KMS-11 (cell line): ENCODE data around the gene PABPN1.
A peak's percentile ranks its signal among the peaks of the same experiment; 100 is the strongest.

Experiments used
- H2AFZ ChIP-seq: fragments of 200-600 bp; sonication (generic); 2 replicates; pipeline ENCODE4 v1.6.1; 2016; ENCODE audit warnings: antibody characterized with exemption, mixed run types, low read depth
- H3K27ac ChIP-seq: fragments of 200-600 bp; sonication (generic); 2 replicates; pipeline ENCODE4 v1.6.1; 2016; ENCODE audit warnings: mild to moderate bottlenecking, mixed run types
- H3K27me3 ChIP-seq: fragments of 200-600 bp; sonication (generic); 2 replicates; pipeline ENCODE4 v1.6.1; 2017; ENCODE audit warnings: mild to moderate bottlenecking, low read depth, mixed run types, moderate library complexity; ENCODE audit not compliant: insufficient read depth
- H3K36me3 ChIP-seq: fragments of 200-600 bp; sonication (generic); 2 replicates; pipeline ENCODE4 v1.6.1; 2017; ENCODE audit warnings: mild to moderate bottlenecking, mixed run types; ENCODE audit not compliant: insufficient read depth
- H3K4me1 ChIP-seq: fragments of 200-600 bp; sonication (generic); 2 replicates; pipeline ENCODE4 v1.6.1; 2016; ENCODE audit warnings: mild to moderate bottlenecking, low read depth, mixed run types; ENCODE audit not compliant: poor library complexity, severe bottlenecking
- H3K4me2 ChIP-seq: fragments of 200-600 bp; sonication (generic); 2 replicates; pipeline ENCODE4 v1.7.0; 2016; ENCODE audit warnings: mild to moderate bottlenecking, mixed run types
- H3K4me3 ChIP-seq: fragments of 200-600 bp; sonication (generic); IDR thresholded peaks from 2 replicates; pipeline ENCODE4 v1.6.1; 2017; ENCODE audit warnings: low read depth, low read length, mixed read lengths; ENCODE audit not compliant: insufficient read depth
- H3K79me2 ChIP-seq: fragments of 200-600 bp; sonication (generic); 2 replicates; pipeline ENCODE4 v1.6.1; 2016; ENCODE audit warnings: low read depth, mixed run types; ENCODE audit not compliant: insufficient read depth
- H3K9ac ChIP-seq: fragments of 200-600 bp; sonication (generic); 2 replicates; pipeline ENCODE4 v1.6.1; 2016; ENCODE audit warnings: mild to moderate bottlenecking, mixed run types
- H4K20me1 ChIP-seq: fragments of 200-600 bp; sonication (generic); 2 replicates; pipeline ENCODE4 v1.6.1; 2016; ENCODE audit warnings: mild to moderate bottlenecking, mixed run types; ENCODE audit not compliant: insufficient read depth
- TF ChIP-seq, protein P1 (sequence below): fragments of 200-600 bp; sonication (generic); conservative IDR thresholded peaks from 2 replicates; pipeline ENCODE4 v1.6.1; 2017; ENCODE audit warnings: low read depth, mild to moderate bottlenecking, antibody characterized with exemption, low read length, moderate library complexity, mixed read lengths

Gene PABPN1

GRCh38 chr14:23286902-23287479 is 34.3 kb upstream of the PABPN1 start:
- peak overlapping the region; percentile 24; the same call in 1 of the 2 replicates for H3K27ac ChIP-seq
- peak overlapping the region; percentile 41; the same call in 1 of the 2 replicates for H3K9ac ChIP-seq
- peaks cover 11% of the 10 kb centered on the region for H3K4me1 ChIP-seq
- H3K79me2 ChIP-seq = 0 out of 2 replicates have a peak, but pooled peaks cover 4% of the 10 kb centered on the region
- no peaks in the 10 kb centered on the region for H3K27me3 ChIP-seq
- TF ChIP-seq, protein P1, sequence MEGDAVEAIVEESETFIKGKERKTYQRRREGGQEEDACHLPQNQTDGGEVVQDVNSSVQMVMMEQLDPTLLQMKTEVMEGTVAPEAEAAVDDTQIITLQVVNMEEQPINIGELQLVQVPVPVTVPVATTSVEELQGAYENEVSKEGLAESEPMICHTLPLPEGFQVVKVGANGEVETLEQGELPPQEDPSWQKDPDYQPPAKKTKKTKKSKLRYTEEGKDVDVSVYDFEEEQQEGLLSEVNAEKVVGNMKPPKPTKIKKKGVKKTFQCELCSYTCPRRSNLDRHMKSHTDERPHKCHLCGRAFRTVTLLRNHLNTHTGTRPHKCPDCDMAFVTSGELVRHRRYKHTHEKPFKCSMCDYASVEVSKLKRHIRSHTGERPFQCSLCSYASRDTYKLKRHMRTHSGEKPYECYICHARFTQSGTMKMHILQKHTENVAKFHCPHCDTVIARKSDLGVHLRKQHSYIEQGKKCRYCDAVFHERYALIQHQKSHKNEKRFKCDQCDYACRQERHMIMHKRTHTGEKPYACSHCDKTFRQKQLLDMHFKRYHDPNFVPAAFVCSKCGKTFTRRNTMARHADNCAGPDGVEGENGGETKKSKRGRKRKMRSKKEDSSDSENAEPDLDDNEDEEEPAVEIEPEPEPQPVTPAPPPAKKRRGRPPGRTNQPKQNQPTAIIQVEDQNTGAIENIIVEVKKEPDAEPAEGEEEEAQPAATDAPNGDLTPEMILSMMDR = no peak
- no peaks in the 10 kb centered on the region for H4K20me1 ChIP-seq
- H2AFZ ChIP-seq = peak overlapping the region; percentile 93; the same call in 1 of the 2 replicates
- no peak overlapping the region for H3K4me3 ChIP-seq
- H3K36me3 ChIP-seq = no peaks in the 10 kb centered on the region
- peak overlapping the region; percentile 84 for H3K4me2 ChIP-seq

- no peak overlapping the region for H3K27ac ChIP-seq
- H3K4me2 ChIP-seq = no peak overlapping the region; the same call in 1 of the 2 replicates
- H3K79me2 ChIP-seq = no peaks in the 10 kb centered on the region
- H3K4me3 ChIP-seq = no peak overlapping the region
- H3K4me1 ChIP-seq = peaks cover 12% of the 10 kb centered on the region
- no peaks in the 10 kb centered on the region for H4K20me1 ChIP-seq
- no peaks in the 10 kb centered on the region for H3K36me3 ChIP-seq
- TF ChIP-seq, protein P1 = peak; percentile 80
- H2AFZ ChIP-seq = no peak overlapping the region; the same call in 1 of the 2 replicates
- H3K9ac ChIP-seq = no peak overlapping the region
- no peaks in the 10 kb centered on the region for H3K27me3 ChIP-seq
Observed at GRCh38 chr14:23294734-23295561, 26.3 kb upstream of the PABPN1 start.

DNA sequence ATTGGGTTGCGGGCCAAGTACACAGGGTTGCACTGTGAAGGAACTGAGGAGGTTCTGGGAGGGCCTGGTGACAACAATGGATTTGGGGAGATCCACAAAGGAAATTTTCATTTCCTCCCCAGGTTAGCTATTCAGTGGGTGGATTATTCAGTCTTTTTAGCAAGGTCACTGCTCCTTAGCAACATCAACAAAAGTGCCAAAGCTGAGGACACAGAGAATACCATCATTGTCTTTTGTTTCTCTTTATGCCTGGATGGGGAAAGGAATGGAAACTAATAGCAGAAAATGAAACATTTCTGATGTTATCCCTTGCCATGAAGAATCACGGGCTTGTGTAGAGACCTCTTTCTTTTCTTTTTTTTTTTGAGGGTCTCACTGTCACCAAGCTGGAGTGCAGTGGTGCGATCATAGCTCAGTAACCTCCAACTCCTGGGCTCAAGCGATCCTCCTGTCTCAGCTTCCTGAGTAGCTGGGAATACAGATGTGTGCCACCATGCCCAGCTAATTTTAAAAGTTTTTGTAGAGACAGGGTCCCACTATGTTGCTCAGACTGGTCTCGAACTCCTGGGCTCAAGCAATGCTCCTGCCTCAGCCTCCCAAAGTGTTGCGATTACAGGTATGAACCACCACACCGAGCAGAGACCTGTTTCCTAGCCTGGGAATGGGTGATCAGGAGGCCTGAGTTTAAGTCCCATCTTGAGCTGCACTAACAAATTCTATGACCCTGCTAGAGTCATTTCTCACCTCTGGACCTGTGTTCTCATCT is 25.1 kb upstream of the PABPN1 start:
- TF ChIP-seq, protein P1 = no peak
- no peak overlapping the region for H3K27ac ChIP-seq
- 0 out of 2 replicates have a peak, but pooled peaks cover 5% of the 10 kb centered on the region for H3K79me2 ChIP-seq
- no peak overlapping the region for H3K9ac ChIP-seq
- peaks cover 19% of the 10 kb centered on the region for H3K4me1 ChIP-seq
- H4K20me1 ChIP-seq = no peaks in the 10 kb centered on the region
- H3K4me2 ChIP-seq = no peak overlapping the region
- H3K4me3 ChIP-seq = no peak overlapping the region
- no peak overlapping the region for H2AFZ ChIP-seq
- H3K36me3 ChIP-seq = no peaks in the 10 kb centered on the region
- no peaks in the 10 kb centered on the region for H3K27me3 ChIP-seq

- Histone ChIP-seq H4K20me1 (no peaks in the 10 kb centered on the region), H3K36me3 (no peaks in the 10 kb centered on the region), H3K4me1 (peaks cover 19% of the 10 kb centered on the region), H3K27ac (no peak overlapping the region), H3K27me3 (no peaks in the 10 kb centered on the region), H2AFZ (no peak overlapping the region), H3K79me2 (0 out of 2 replicates have a peak, but pooled peaks cover 5% of the 10 kb centered on the region), H3K4me3 (no peak overlapping the region), H3K4me2 (no peak overlapping the region), H3K9ac (no peak overlapping the region)
- TF ChIP-seq, protein P1 = no peak
Observed at GRCh38 chr14:23297096-23297495, 24.2 kb upstream of the PABPN1 start.
